CD14-positive monocyte (primary cell): ENCODE data around the gene MPPED1. TPM values are rescaled to one million over a fixed set of nuclear protein-coding genes. Genes with fewer than 3 reads are reported as not detected.

Experiments used
- DNase-seq, 3 donors: peaks; one replicate each; pipeline ENCODE4 v3.0.0-alpha.2; 2011 to 2022
- H2AFZ ChIP-seq: 2 replicates; pipeline ENCODE4 v1.6.0; 2012; ENCODE audit warnings: mild to moderate bottlenecking, low read depth, low read length, inconsistent platforms; ENCODE audit not compliant: insufficient read depth, poor library complexity, severe bottlenecking
- H3K27ac ChIP-seq, 2 donors: 1 replicate in 1 of 2; 2 replicates in 1 of 2; pipeline ENCODE4 v1.5.1; 2012 to 2013; ENCODE audit warnings: low read length in 2 of 2, control low read depth in 1 of 2, inconsistent platforms in 1 of 2, low read depth in 1 of 2, mild to moderate bottlenecking in 1 of 2
- H3K27me3 ChIP-seq, 2 donors: one replicate each; pipeline versions ENCODE4 v1.6.0 to v1.6.1; 2011 to 2013; ENCODE audit warnings: low read length in 2 of 2; ENCODE audit not compliant: control insufficient read depth in 2 of 2, insufficient read depth in 2 of 2
- H3K36me3 ChIP-seq, 2 donors: replicated peaks in 1 of 2; 1 replicate in 1 of 2; 2 replicates in 1 of 2; pipeline versions ENCODE4 v1.5.1 to v1.6.1; 2012 to 2013; ENCODE audit warnings: low read length in 2 of 2, control low read depth in 1 of 2, inconsistent platforms in 1 of 2, mild to moderate bottlenecking in 1 of 2; ENCODE audit not compliant: insufficient read depth in 2 of 2, control insufficient read depth in 1 of 2
- H3K4me1 ChIP-seq, 2 donors: 1 replicate in 1 of 2; 2 replicates in 1 of 2; pipeline versions ENCODE4 v1.5.1 to v1.6.1; 2012 to 2013; ENCODE audit warnings: low read length in 2 of 2, control low read depth in 1 of 2, inconsistent platforms in 1 of 2, mild to moderate bottlenecking in 1 of 2, moderate library complexity in 1 of 2; ENCODE audit not compliant: insufficient read depth in 2 of 2, control insufficient read depth in 1 of 2
- H3K4me2 ChIP-seq: replicated peaks from 2 replicates; pipeline ENCODE3; 2012; ENCODE audit warnings: low read length, moderate library complexity, mild to moderate bottlenecking; ENCODE audit not compliant: poor library complexity, severe bottlenecking; ENCODE audit errors: extremely low read depth
- H3K4me3 ChIP-seq, 3 experiments: fragments of 200-600 bp in 1 of 3; sonication (generic) in 1 of 3; replicated peaks in 1 of 3; 1 replicate in 2 of 3; 2 replicates in 1 of 3; pipeline ENCODE4 v1.5.1; 2011 to 2013; ENCODE audit warnings: low read length in 3 of 3, mild to moderate bottlenecking in 3 of 3, control low read depth in 2 of 3, low read depth in 2 of 3, inconsistent platforms in 1 of 3, moderate library complexity in 1 of 3
- H3K79me2 ChIP-seq: 2 replicates; pipeline ENCODE4 v1.6.0; 2012; ENCODE audit warnings: mild to moderate bottlenecking, control low read depth, inconsistent platforms, low read length, moderate library complexity; ENCODE audit not compliant: insufficient read depth
- H3K9ac ChIP-seq: 2 replicates; pipeline ENCODE4 v1.6.0; 2017; ENCODE audit warnings: low read length, mild to moderate bottlenecking; ENCODE audit not compliant: insufficient read depth, poor library complexity, severe bottlenecking
- H3K9me3 ChIP-seq, 2 donors: replicated peaks in 1 of 2; 1 replicate in 1 of 2; 2 replicates in 1 of 2; pipeline versions ENCODE4 v1.5.1 to v1.6.1; 2012 to 2013; ENCODE audit warnings: low read length in 2 of 2, control low read depth in 1 of 2; ENCODE audit not compliant: control insufficient read depth in 1 of 2, insufficient read depth in 1 of 2
- H4K20me1 ChIP-seq: 2 replicates; pipeline ENCODE4 v1.6.0; 2012; ENCODE audit warnings: mild to moderate bottlenecking, low read length, control low read depth, moderate library complexity; ENCODE audit not compliant: insufficient read depth
- H3K27ac Mint-ChIP-seq, 7 donors: one replicate each; pipeline ENCODE4 v1.8.0; 2020; ENCODE audit warnings: mild to moderate bottlenecking in 7 of 7, mixed read lengths in 7 of 7, moderate library complexity in 6 of 7, inconsistent platforms in 2 of 7
- H3K27me3 Mint-ChIP-seq, 3 donors: one replicate each; pipeline ENCODE4 v1.8.0; 2021 to 2022; ENCODE audit warnings: low read depth in 3 of 3, mild to moderate bottlenecking in 3 of 3, mixed read lengths in 3 of 3, moderate library complexity in 3 of 3, inconsistent platforms in 1 of 3
- H3K36me3 Mint-ChIP-seq, 2 donors: one replicate each; pipeline ENCODE4 v1.8.0; 2020; ENCODE audit warnings: mixed read lengths in 2 of 2, inconsistent platforms in 1 of 2, mild to moderate bottlenecking in 1 of 2
- H3K4me1 Mint-ChIP-seq: one replicate; pipeline ENCODE4 v1.8.0; 2020; ENCODE audit warnings: mild to moderate bottlenecking, mixed read lengths
- H3K4me3 Mint-ChIP-seq, 2 donors: one replicate each; pipeline ENCODE4 v1.8.0; 2020; ENCODE audit warnings: mild to moderate bottlenecking in 2 of 2, mixed read lengths in 2 of 2, moderate library complexity in 1 of 2
- H3K9me3 Mint-ChIP-seq, 7 donors: one replicate each; pipeline ENCODE4 v1.8.0; 2020 to 2022; ENCODE audit warnings: mixed read lengths in 7 of 7, mild to moderate bottlenecking in 6 of 7, moderate library complexity in 6 of 7, inconsistent platforms in 2 of 7
- CTCF ChIP-seq: fragments of 200-600 bp; IDR thresholded peaks from one replicate; pipeline ENCODE4 v1.8.0; 2022; ENCODE audit warnings: antibody characterized with exemption, mild to moderate bottlenecking
- WGBS: methylation state at CpG from one replicate; pipeline ENCODE4 v1.1.5; 2013; ENCODE audit warnings: missing lambda C conversion rate; ENCODE audit not compliant: insufficient coverage; 5-methylcytosine and 5-hydroxymethylcytosine counted together
- intact Hi-C, 2 donors: fragments of 100-400 bp; cut with micrococcal nuclease; formaldehyde crosslinking; loops; one replicate each; pipeline versions ENCODE4 v1.15.0 to v1.15.1; 2023
- polyA plus RNA-seq, 3 donors: library from polyadenylated mRNA; depleted of rRNA in 1 of 3; unstranded in 2 of 3; stranded (reverse) in 1 of 3; fragments of 300-500 nt in 2 of 3; fragments of >200 nt in 1 of 3; fragmentation: Illumina TruSeq in 2 of 3; gene quantifications; 1 replicate in 2 of 3; 2 replicates in 1 of 3; pipeline ENCODE4 v1.2.3, GENCODE V29; 2012 to 2021

The MPPED1 gene
- polyA plus RNA-seq, 3 donors = not detected

- DNase-seq = no peak
- Histone ChIP-seq H3K4me3 (no peak overlapping the region), H3K79me2 (no peaks in the 10 kb centered on the region), H2AFZ (no peak overlapping the region), H3K27me3 (no peaks in the 10 kb centered on the region), H3K4me2 (no peak overlapping the region), H3K9ac (no peak overlapping the region), H3K4me1 (no peaks in the 10 kb centered on the region), H3K9me3 (no peaks in the 10 kb centered on the region), H4K20me1 (no peaks in the 10 kb centered on the region), H3K36me3 (no peaks in the 10 kb centered on the region), H3K27ac (no peak overlapping the region)
- WGBS = 95% methylated on average over 3 of the region's 3 CpGs
- H3K27me3 Mint-ChIP-seq = peaks cover 7 to 14% (median 9%) of the 10 kb centered on the region in 3 donors
- TF ChIP-seq CTCF = no peak
- H3K36me3 Mint-ChIP-seq = no peaks in the 10 kb centered on the region
- H3K27ac Mint-ChIP-seq = no peak overlapping the region
- no peak overlapping the region for H3K4me3 Mint-ChIP-seq
- H3K4me1 Mint-ChIP-seq = peaks cover 2% of the 10 kb centered on the region
- intact Hi-C loops = no loop called here
- peaks cover 0 to 2% (median 0%) of the 10 kb centered on the region in 7 donors for H3K9me3 Mint-ChIP-seq
Measured at GRCh38 chr22:43470253-43470652, 58.4 kb downstream of the MPPED1 start.

DNA sequence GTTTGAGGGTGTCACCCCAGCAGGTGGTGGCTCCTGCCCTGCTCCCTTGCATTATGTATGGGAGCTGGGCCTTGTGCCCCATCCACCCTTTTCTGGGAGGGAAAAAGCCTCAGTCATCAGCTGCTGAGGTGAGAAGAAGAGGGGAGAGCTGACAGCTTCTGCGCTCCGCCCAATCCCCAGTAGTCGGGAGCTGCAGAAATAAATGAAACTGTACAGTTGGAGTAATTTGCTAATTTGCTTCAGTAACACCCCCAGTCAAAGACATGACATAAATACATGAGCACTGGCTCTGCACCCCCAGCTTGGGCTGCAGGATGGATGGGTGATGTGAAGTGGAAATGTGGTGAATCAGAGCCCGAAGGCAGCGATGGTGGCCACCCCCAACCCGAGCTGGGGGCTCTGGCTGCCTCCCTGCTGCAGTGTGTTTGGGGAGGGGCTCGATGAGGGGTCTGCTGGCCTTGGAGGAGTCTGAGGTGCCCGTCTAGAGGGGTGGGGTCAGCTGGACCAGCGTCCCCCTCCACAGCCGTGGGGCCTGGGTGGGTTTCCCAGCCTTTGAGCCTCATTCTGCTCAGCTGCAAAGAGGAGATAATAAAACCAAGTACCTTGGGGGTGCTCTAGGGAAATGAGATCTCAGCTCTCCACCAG, 59.2 kb downstream of the MPPED1 start:
- Mint-ChIP-seq H3K27me3 (peaks cover 4 to 14% (median 6%) of the 10 kb centered on the region in 3 donors), H3K4me3 (no peak overlapping the region), H3K4me1 (peaks cover 2% of the 10 kb centered on the region), H3K27ac (no peak overlapping the region), H3K9me3 (peaks cover 0 to 2% (median 0%) of the 10 kb centered on the region in 7 donors), H3K36me3 (no peaks in the 10 kb centered on the region)
- no peak overlapping the region for H3K4me2 ChIP-seq
- no peak overlapping the region for H3K27ac ChIP-seq
- no peak for TF ChIP-seq CTCF
- H3K4me3 ChIP-seq = no peak overlapping the region
- H4K20me1 ChIP-seq = no peaks in the 10 kb centered on the region
- H3K9me3 ChIP-seq = no peaks in the 10 kb centered on the region
- intact Hi-C loops = no loop called here
- 93% methylated on average over 3 of the region's 10 CpGs for WGBS
- no peaks in the 10 kb centered on the region for H3K4me1 ChIP-seq
- H3K36me3 ChIP-seq = no peaks in the 10 kb centered on the region
- H2AFZ ChIP-seq = no peak overlapping the region
- no peaks in the 10 kb centered on the region for H3K27me3 ChIP-seq
- H3K9ac ChIP-seq = no peak overlapping the region
- no peak for DNase-seq
- no peaks in the 10 kb centered on the region for H3K79me2 ChIP-seq
